IPS-18a (cell line): ENCODE results near the gene DICER1.

Experiments used
- H3K27ac ChIP-seq: one replicate; pipeline ENCODE4 v1.5.1; 2013; ENCODE audit warnings: low read length
- H3K27me3 ChIP-seq: one replicate; pipeline ENCODE4 v1.6.1; 2013; ENCODE audit warnings: mild to moderate bottlenecking, low read length; ENCODE audit not compliant: control insufficient read depth, insufficient read depth
- H3K36me3 ChIP-seq: one replicate; pipeline ENCODE4 v1.6.1; 2013; ENCODE audit warnings: low read depth, low read length; ENCODE audit not compliant: control insufficient read depth
- H3K4me1 ChIP-seq: one replicate; pipeline ENCODE4 v1.6.1; 2013; ENCODE audit warnings: low read depth, low read length; ENCODE audit not compliant: control insufficient read depth
- H3K4me3 ChIP-seq: one replicate; pipeline ENCODE4 v1.5.1; 2013; ENCODE audit warnings: low read length
- H3K9ac ChIP-seq: one replicate; pipeline ENCODE4 v1.6.1; 2013; ENCODE audit warnings: mild to moderate bottlenecking, low read length, moderate library complexity
- H3K9me3 ChIP-seq: one replicate; pipeline ENCODE4 v1.6.1; 2013; ENCODE audit warnings: low read depth, low read length; ENCODE audit not compliant: control insufficient read depth

Gene DICER1

GRCh38 chr14:95049952-95050351 lies 107.4 kb downstream of the DICER1 start:
- no peaks in the 10 kb centered on the region for H3K36me3 ChIP-seq
- H3K9ac ChIP-seq, result no peak overlapping the region
- no peak overlapping the region for H3K27ac ChIP-seq
- H3K9me3 ChIP-seq, result no peaks in the 10 kb centered on the region
- H3K27me3 ChIP-seq, result peaks cover 13% of the 10 kb centered on the region
- peaks cover 7% of the 10 kb centered on the region for H3K4me1 ChIP-seq
- H3K4me3 ChIP-seq, result no peak overlapping the region

GRCh38 chr14:95048771-95049312 lies 108.5 kb downstream of the DICER1 start:
- Histone ChIP-seq H3K27me3 (peaks cover 13% of the 10 kb centered on the region), H3K27ac (no peak overlapping the region), H3K9ac (no peak overlapping the region), H3K36me3 (no peaks in the 10 kb centered on the region), H3K4me1 (peaks cover 9% of the 10 kb centered on the region), H3K9me3 (no peaks in the 10 kb centered on the region), H3K4me3 (no peak overlapping the region)

- Histone ChIP-seq H3K27ac (no peak overlapping the region), H3K4me1 (peaks cover 9% of the 10 kb centered on the region), H3K4me3 (no peak overlapping the region), H3K36me3 (no peaks in the 10 kb centered on the region), H3K9ac (no peak overlapping the region), H3K9me3 (no peaks in the 10 kb centered on the region), H3K27me3 (peaks cover 16% of the 10 kb centered on the region)
Observed at GRCh38 chr14:95047754-95048153, 109.6 kb downstream of the DICER1 start.

- no peak overlapping the region for H3K4me3 ChIP-seq
- no peak overlapping the region for H3K27ac ChIP-seq
- H3K36me3 ChIP-seq, result no peaks in the 10 kb centered on the region
- H3K27me3 ChIP-seq, result peaks cover 16% of the 10 kb centered on the region
- H3K4me1 ChIP-seq, result peaks cover 9% of the 10 kb centered on the region
- H3K9ac ChIP-seq, result no peak overlapping the region
- H3K9me3 ChIP-seq, result no peaks in the 10 kb centered on the region
Observed at GRCh38 chr14:95046711-95047681, 110.3 kb downstream of the DICER1 start.

GRCh38 chr14:95045836-95046430 lies 111.4 kb downstream of the DICER1 start:
- Histone ChIP-seq H3K36me3 (no peaks in the 10 kb centered on the region), H3K27ac (no peak overlapping the region), H3K9ac (no peak overlapping the region), H3K4me1 (peaks cover 9% of the 10 kb centered on the region), H3K9me3 (no peaks in the 10 kb centered on the region), H3K27me3 (peaks cover 16% of the 10 kb centered on the region), H3K4me3 (no peak overlapping the region)

GRCh38 chr14:95045106-95045701 lies 112.1 kb downstream of the DICER1 start:
- Histone ChIP-seq H3K27me3 (peaks cover 16% of the 10 kb centered on the region), H3K9me3 (no peaks in the 10 kb centered on the region), H3K4me1 (peaks cover 9% of the 10 kb centered on the region), H3K9ac (no peak overlapping the region), H3K27ac (no peak overlapping the region), H3K36me3 (no peaks in the 10 kb centered on the region), H3K4me3 (no peak overlapping the region)

GRCh38 chr14:95044463-95045105 lies 112.7 kb downstream of the DICER1 start:
- H3K9ac ChIP-seq, result no peak overlapping the region
- no peak overlapping the region for H3K4me3 ChIP-seq
- no peaks in the 10 kb centered on the region for H3K9me3 ChIP-seq
- H3K27ac ChIP-seq, result no peak overlapping the region
- no peaks in the 10 kb centered on the region for H3K36me3 ChIP-seq
- H3K4me1 ChIP-seq, result peaks cover 9% of the 10 kb centered on the region
- peaks cover 13% of the 10 kb centered on the region for H3K27me3 ChIP-seq

- H3K9me3 ChIP-seq, result no peaks in the 10 kb centered on the region
- no peak overlapping the region for H3K9ac ChIP-seq
- H3K4me1 ChIP-seq, result peaks cover 9% of the 10 kb centered on the region
- H3K27ac ChIP-seq, result no peak overlapping the region
- H3K36me3 ChIP-seq, result no peaks in the 10 kb centered on the region
- peaks cover 13% of the 10 kb centered on the region for H3K27me3 ChIP-seq
- H3K4me3 ChIP-seq, result no peak overlapping the region
Observed at GRCh38 chr14:95043732-95044462, 113.4 kb downstream of the DICER1 start.

GRCh38 chr14:95043314-95043713 lies 114.0 kb downstream of the DICER1 start:
- Histone ChIP-seq H3K9me3 (no peaks in the 10 kb centered on the region), H3K4me3 (no peak overlapping the region), H3K9ac (no peak overlapping the region), H3K27ac (no peak overlapping the region), H3K4me1 (peaks cover 9% of the 10 kb centered on the region), H3K27me3 (peaks cover 13% of the 10 kb centered on the region), H3K36me3 (no peaks in the 10 kb centered on the region)

- H3K4me1 ChIP-seq, result peaks cover 9% of the 10 kb centered on the region
- no peaks in the 10 kb centered on the region for H3K9me3 ChIP-seq
- H3K27ac ChIP-seq, result no peak overlapping the region
- no peak overlapping the region for H3K4me3 ChIP-seq
- H3K27me3 ChIP-seq, result peaks cover 5% of the 10 kb centered on the region
- no peaks in the 10 kb centered on the region for H3K36me3 ChIP-seq
- no peak overlapping the region for H3K9ac ChIP-seq
Observed at GRCh38 chr14:95041477-95042020, 115.8 kb downstream of the DICER1 start.
